Upper lobe of left lung (tissue), 6 donors: ENCODE results near the gene TNFRSF8. TPM values are rescaled to one million over a fixed set of nuclear protein-coding genes. Genes with fewer than 3 reads are reported as not detected.
"Not testable (repeated sequence)": the region's sequence is repeated elsewhere in the genome, so short reads cannot be mapped to it uniquely, and the experiment has no call there.

Source experiments
- ATAC-seq, 2 donors: fragments of 200-7000 bp; cut with Tn5 transposase; one replicate each; pipeline ENCODE4 v1.9.1; 2022; ENCODE audit warnings: mild to moderate bottlenecking in 2 of 2, moderate library complexity in 2 of 2; ENCODE audit not compliant: low FRiP score in 2 of 2
- DNase-seq, 2 donors: peaks; one replicate each; pipeline ENCODE4 v3.0.0-alpha.2; 2019 to 2020
- H3K27ac ChIP-seq, 4 donors: fragments of 200-600 bp; sonication (generic); one replicate each; pipeline ENCODE4 v1.5.1; 2016 to 2019
- H3K27me3 ChIP-seq, 4 donors: fragments of 200-600 bp; sonication (generic); one replicate each; pipeline ENCODE4 v1.5.1; 2017 to 2019
- H3K36me3 ChIP-seq, 4 donors: fragments of 200-600 bp; sonication (generic); one replicate each; pipeline ENCODE4 v1.5.1; 2016 to 2019
- H3K4me1 ChIP-seq, 4 donors: fragments of 200-600 bp; sonication (generic); one replicate each; pipeline ENCODE4 v1.5.1; 2018 to 2019
- H3K4me3 ChIP-seq, 4 donors: fragments of 200-600 bp; sonication (generic); one replicate each; pipeline ENCODE4 v1.5.1; 2017 to 2019; ENCODE audit warnings: mild to moderate bottlenecking in 2 of 4, moderate library complexity in 1 of 4
- H3K9me3 ChIP-seq, 4 donors: fragments of 200-600 bp; sonication (generic); one replicate each; pipeline ENCODE4 v1.5.1; 2018 to 2019
- EP300 ChIP-seq, 4 donors: sonication (generic); formaldehyde crosslinking; IDR thresholded peaks; one replicate each; pipeline ENCODE4 v1.5.1; 2017; ENCODE audit warnings: antibody characterized with exemption in 4 of 4, control low read depth in 2 of 4
- POLR2A ChIP-seq, 4 donors: fragments of 450-650 bp; IDR thresholded peaks; one replicate each; pipeline ENCODE4 v1.5.1; 2016 to 2017; ENCODE audit warnings: antibody characterized with exemption in 4 of 4, mild to moderate bottlenecking in 2 of 4
- POLR2AphosphoS5 ChIP-seq, 2 donors: sonication (generic); formaldehyde crosslinking; IDR thresholded peaks; one replicate each; pipeline ENCODE4 v1.5.1; 2017; ENCODE audit warnings: antibody characterized with exemption in 2 of 2
- WGBS, 2 donors: methylation state at CpG; one replicate each; pipeline ENCODE4 v1.1.5; 2017 to 2018; 5-methylcytosine and 5-hydroxymethylcytosine counted together
- total RNA-seq, 6 donors: library from RNA; depleted of rRNA in 4 of 6; stranded (reverse); fragments of >200 nt in 4 of 6; gene quantifications; one replicate each; pipeline versions ENCODE4 v1.1.0 to v1.2.1, GENCODE V29; 2016 to 2021
- TF ChIP-seq, protein P1 (sequence below), 6 experiments: fragments of 450-650 bp in 4 of 6; fragments of 200-600 bp in 2 of 6; sonication (generic) in 2 of 6; IDR thresholded peaks; one replicate each; pipeline ENCODE4 v1.5.1; 2016 to 2019; ENCODE audit warnings: antibody characterized with exemption in 6 of 6
- donor health status: DM: no; HTN: no; CAD: no; lungs with moderate emphysema.
- donor health status: DM: no; HTN: yes; CAD: no; lungs with severe emphysema.

TNFRSF8 gene
- total RNA-seq, 6 donors from 2014 or later: 0.22 to 3.3 (median 1.2) TPM

DNA sequence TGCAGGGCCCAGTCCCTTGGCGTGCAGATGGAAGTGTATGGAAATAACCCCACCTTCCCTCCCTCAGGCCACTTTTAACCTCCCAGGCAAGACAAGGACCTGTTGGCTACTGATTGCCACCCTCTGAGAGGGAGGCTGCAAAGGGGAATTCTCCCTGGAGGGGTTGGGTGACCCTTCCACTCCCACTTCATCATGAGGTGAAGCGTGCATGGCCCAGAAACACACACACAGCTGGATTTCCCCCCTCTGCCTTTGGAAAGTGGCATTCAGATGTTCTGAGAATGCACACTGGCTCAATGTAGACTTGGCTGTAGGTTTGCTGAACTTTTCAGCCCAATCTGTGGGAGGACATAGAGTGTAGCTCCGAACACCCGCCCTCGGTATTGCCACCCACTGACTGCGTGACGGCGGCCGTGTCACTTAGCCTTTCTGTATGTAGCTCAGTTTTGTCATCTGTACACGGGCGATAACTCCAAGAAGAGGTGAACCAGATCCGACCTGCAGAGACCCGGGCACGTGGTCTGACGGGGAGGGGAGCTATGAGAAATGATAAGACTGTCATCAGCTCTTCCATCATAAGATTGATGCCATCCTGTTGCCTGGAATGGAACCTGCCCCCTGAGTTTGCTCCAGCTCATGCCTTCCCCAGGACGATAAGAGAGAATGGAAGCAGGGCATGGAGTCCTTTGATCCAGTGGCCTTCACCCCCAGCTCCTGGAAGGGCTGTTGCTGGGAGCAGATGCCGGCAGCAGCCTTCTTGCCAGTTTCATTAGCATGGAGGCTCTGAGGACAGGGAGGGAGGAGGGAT is 24.5 kb upstream of the TNFRSF8 start:
- WGBS, 2 donors: 71 to 72% methylated on average over 12 to 17 of the region's 17 CpGs
- TF ChIP-seq POLR2AphosphoS5 (IDR thresholded peaks at IDR 0.05) (no peak), EP300 (IDR thresholded peaks at IDR 0.05) (no peak), POLR2A (IDR thresholded peaks at IDR 0.05) (no peak)
- TF ChIP-seq, protein P1, sequence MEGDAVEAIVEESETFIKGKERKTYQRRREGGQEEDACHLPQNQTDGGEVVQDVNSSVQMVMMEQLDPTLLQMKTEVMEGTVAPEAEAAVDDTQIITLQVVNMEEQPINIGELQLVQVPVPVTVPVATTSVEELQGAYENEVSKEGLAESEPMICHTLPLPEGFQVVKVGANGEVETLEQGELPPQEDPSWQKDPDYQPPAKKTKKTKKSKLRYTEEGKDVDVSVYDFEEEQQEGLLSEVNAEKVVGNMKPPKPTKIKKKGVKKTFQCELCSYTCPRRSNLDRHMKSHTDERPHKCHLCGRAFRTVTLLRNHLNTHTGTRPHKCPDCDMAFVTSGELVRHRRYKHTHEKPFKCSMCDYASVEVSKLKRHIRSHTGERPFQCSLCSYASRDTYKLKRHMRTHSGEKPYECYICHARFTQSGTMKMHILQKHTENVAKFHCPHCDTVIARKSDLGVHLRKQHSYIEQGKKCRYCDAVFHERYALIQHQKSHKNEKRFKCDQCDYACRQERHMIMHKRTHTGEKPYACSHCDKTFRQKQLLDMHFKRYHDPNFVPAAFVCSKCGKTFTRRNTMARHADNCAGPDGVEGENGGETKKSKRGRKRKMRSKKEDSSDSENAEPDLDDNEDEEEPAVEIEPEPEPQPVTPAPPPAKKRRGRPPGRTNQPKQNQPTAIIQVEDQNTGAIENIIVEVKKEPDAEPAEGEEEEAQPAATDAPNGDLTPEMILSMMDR (IDR thresholded peaks at IDR 0.05): no peak
- Histone ChIP-seq H3K27me3 (no peaks in the 10 kb centered on the region), H3K27ac (no peak overlapping the region), H3K9me3 (no peaks in the 10 kb centered on the region), H3K4me3 (no peak overlapping the region), H3K36me3 (no peaks in the 10 kb centered on the region), H3K4me1 (peaks cover 0 to 10% (median 2%) of the 10 kb centered on the region in 4 donors)
- no peak for ATAC-seq
- DNase-seq: no peak

DNA sequence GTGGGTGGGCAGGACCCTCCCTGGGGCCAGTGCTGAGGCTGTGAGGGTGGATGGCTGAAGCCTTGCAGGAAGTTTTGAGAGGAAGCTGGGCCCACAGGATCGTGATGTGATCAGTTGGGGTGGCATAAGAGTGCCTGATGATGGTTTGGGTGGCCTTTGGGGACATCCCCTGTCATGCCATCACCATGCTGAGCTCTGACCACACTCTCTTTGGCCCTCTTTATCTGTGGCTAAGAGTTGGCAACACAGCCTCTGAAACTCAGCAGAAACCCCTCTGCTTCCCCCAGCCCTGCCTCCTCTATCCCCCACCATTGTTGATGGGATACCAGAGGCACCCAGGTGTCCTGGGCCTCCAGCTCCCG is 24.0 kb upstream of the TNFRSF8 start:
- H3K36me3 ChIP-seq: no peaks in the 10 kb centered on the region
- TF ChIP-seq POLR2AphosphoS5 (IDR thresholded peaks at IDR 0.05): no peak
- TF ChIP-seq EP300 (IDR thresholded peaks at IDR 0.05): no peak
- TF ChIP-seq, protein P1 (IDR thresholded peaks at IDR 0.05): no peak
- TF ChIP-seq POLR2A (IDR thresholded peaks at IDR 0.05): no peak
- H3K4me1 ChIP-seq: peaks cover 0 to 4% (median 2%) of the 10 kb centered on the region in 4 donors
- H3K4me3 ChIP-seq: no peak overlapping the region
- H3K27me3 ChIP-seq: no peaks in the 10 kb centered on the region
- H3K27ac ChIP-seq: no peak overlapping the region
- ATAC-seq (no peak), DNase-seq (no peak)
- WGBS, 2 donors: 35 to 63% methylated on average over 2 of the region's 2 CpGs
- no peaks in the 10 kb centered on the region for H3K9me3 ChIP-seq

DNA sequence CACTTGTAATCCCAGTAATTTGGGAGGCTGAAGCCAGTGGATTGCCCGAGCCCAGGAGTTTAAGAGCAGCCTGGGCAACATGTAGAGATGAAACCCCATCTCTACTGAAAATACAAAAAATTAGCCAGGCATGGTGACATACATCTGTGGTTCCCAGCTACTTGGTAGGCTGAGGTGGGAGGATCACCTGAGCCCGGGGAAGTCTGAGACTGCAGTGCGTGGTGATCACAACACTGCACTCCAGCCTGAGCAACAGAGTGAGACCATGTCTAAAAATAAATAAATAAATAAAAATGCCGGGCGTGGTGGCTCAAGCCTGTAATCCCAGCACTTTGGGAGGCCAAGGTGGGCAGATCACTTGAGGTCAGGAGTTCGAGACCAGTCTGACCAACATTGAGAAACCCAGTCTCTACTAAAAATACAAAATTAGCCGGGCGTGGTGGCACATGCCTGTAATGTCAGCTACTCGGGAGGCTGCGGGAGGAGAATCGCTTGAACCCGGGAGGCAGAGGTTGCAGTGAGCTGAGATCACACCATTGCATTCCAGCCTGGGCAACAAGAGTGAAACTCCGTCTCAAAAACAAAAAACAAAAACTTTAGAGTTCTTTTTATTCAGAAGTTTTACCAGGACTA is 23.2 kb upstream of the TNFRSF8 start:
- H3K4me3 ChIP-seq, H3K36me3 ChIP-seq, DNase-seq, H3K9me3 ChIP-seq, ATAC-seq, H3K4me1 ChIP-seq, H3K27me3 ChIP-seq, H3K27ac ChIP-seq: not testable (repeated sequence)
- WGBS, 2 donors: 93% methylated on average over 13 of the region's 13 CpGs

DNA sequence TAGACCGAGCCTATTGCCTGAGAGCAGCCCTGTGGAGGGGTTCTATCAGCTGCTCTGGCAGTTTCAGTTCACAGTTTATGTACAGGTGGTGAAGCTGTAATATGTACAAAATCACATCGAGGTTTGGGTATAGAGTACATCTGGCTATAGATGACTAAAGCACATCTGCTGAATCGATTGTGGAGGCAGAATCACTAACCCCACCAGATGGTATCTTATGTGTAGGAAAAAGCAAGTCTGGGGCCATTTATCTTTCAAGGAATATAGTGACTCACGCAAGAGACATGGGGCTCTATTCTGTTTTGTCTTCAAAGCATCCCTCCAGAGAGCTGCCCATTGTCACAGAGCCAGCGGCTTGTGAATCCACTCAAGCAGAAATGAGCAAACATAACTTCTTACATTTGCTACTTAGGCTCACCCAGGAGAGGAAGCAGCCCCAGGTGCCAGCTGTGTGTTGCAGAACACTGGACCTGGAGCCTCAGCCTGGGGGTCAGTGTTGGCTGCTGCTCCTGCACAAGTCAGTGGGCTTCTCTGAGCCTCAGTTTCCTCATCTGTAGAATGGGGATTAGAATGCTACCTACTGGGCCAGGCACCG is 22.5 kb upstream of the TNFRSF8 start:
- WGBS, 2 donors: 71 to 78% methylated on average over 6 of the region's 6 CpGs
- peak in 1 of 2 donors; percentile 50 for ATAC-seq
- Histone ChIP-seq H3K4me1 (peaks cover 0 to 4% (median 0%) of the 10 kb centered on the region in 4 donors), H3K9me3 (no peaks in the 10 kb centered on the region), H3K27ac (no peak overlapping the region), H3K27me3 (no peaks in the 10 kb centered on the region), H3K36me3 (no peaks in the 10 kb centered on the region), H3K4me3 (no peak overlapping the region)
- DNase-seq: peak in 1 of 2 donors; percentile 49
- TF ChIP-seq EP300 (IDR thresholded peaks at IDR 0.05) (no peak), POLR2A (IDR thresholded peaks at IDR 0.05) (no peak), POLR2AphosphoS5 (IDR thresholded peaks at IDR 0.05) (no peak)
- TF ChIP-seq, protein P1 (IDR thresholded peaks at IDR 0.05): no peak

DNA sequence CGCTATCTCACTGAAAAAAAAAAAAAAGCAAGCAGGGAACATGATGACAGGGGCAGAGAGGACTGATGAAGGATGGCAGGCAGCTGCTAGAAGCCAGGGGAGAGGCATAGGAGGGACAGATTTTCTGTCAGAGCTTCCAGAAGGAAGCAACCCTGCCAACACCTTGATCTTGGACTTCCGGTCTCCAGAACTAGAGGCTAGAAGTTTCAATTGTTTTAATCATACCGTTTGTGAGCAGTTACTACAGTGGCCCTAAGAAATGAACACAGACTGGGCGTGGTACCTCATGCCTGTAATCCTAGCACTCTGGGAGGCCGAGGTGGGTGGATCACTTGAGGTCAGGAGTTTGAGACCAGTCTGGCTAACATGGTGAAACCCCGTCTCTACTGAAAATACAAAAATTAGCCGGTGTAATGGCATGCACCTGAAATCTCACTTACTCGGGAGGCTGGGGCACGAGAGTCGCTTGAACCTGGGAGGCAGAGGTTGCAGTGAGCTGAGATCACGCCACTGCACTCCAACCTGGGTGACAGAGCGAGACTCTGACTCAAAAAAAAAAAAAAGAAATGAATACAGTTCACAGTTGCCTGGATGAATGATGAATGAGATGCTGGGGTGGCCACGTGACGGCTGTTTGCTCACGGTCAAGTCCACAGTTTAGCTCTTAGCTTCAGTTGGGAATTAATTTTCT is 18.8 kb upstream of the TNFRSF8 start:
- not testable (repeated sequence) for H3K4me1 ChIP-seq, ATAC-seq, DNase-seq, H3K27me3 ChIP-seq, H3K27ac ChIP-seq, H3K36me3 ChIP-seq, H3K9me3 ChIP-seq, H3K4me3 ChIP-seq
- 56 to 66% methylated on average over 15 of the region's 15 CpGs for WGBS, 2 donors
